K562 (cell line): Measurements from ENCODE around the gene HSD3B2.

Experiments
- ATF4 ChIP-seq: fragments of 450-650 bp; formaldehyde crosslinking; IDR thresholded peaks from 2 replicates; pipeline ENCODE4 v1.4.0; 2022; ENCODE audit warnings: mild to moderate bottlenecking, moderate library complexity
- CTCF ChIP-seq, 3 experiments: IDR thresholded peaks in 2 of 3; conservative IDR thresholded peaks in 1 of 3; 2 replicates each; pipeline ENCODE4 v1.5.1; 2011 to 2012; ENCODE audit warnings: low read length in 3 of 3, mild to moderate bottlenecking in 3 of 3, control low read depth in 2 of 3, improper control_type of control experiment in 1 of 3, inconsistent platforms in 1 of 3, low read depth in 1 of 3, mixed read lengths in 1 of 3, moderate library complexity in 1 of 3; ENCODE audit not compliant: insufficient read depth in 2 of 3
- FOXA1 ChIP-seq: fragments of 450-650 bp; IDR thresholded peaks from 2 replicates; pipeline ENCODE4 v1.6.1; 2016; ENCODE audit warnings: mild to moderate bottlenecking, borderline replicate concordance
- FOXA3 ChIP-seq, 2 experiments: fragments of 450-650 bp in 1 of 2; sonication (generic) in 1 of 2; formaldehyde crosslinking; IDR thresholded peaks in 1 of 2; conservative IDR thresholded peaks in 1 of 2; 2 replicates each; pipeline versions ENCODE4 v1.4.0 to v1.8.0; 2020 to 2022; ENCODE audit warnings: mild to moderate bottlenecking in 2 of 2, missing genetic modification reagents in 1 of 2
- GABPA ChIP-seq: fragments of 200-800 bp; sonication (Bioruptor generic); conservative IDR thresholded peaks from 2 replicates; pipeline ENCODE4 v1.6.1; 2016; ENCODE audit warnings: low read depth, missing genetic modification characterization, missing compliant biosample characterization
- KLF16 ChIP-seq: IDR thresholded peaks from 2 replicates; pipeline ENCODE4 v1.6.1; 2016; ENCODE audit warnings: antibody characterized with exemption
- MTA2 ChIP-seq: fragments of 450-650 bp; IDR thresholded peaks from 2 replicates; pipeline ENCODE4 v1.6.1; 2016; ENCODE audit warnings: low read depth
- POLR2AphosphoS5 ChIP-seq: IDR thresholded peaks from 2 replicates; pipeline ENCODE4 v1.6.1; 2011; ENCODE audit warnings: mild to moderate bottlenecking, low read depth, low read length, moderate library complexity; ENCODE audit not compliant: control insufficient read depth, insufficient read depth
- TEAD1 ChIP-seq, 2 experiments: fragments of 450-650 bp in 1 of 2; sonication (generic) in 1 of 2; formaldehyde crosslinking; IDR thresholded peaks; 2 replicates each; pipeline versions ENCODE4 v1.4.0 to v1.8.0; 2020 to 2022; ENCODE audit warnings: mild to moderate bottlenecking in 2 of 2, missing genetic modification reagents in 1 of 2

GRCh38 chr1:119385650-119386049 lies 29.3 kb upstream of the HSD3B2 start:
- TF ChIP-seq GABPA (tag), result no peak
- TF ChIP-seq TEAD1 (CRISPR knock-in tag; IDR thresholded peaks at IDR 0.05), result no peak
- no peak for TF ChIP-seq KLF16
- no peak for TF ChIP-seq POLR2AphosphoS5
- no peak for TF ChIP-seq MTA2
- TF ChIP-seq FOXA3 (CRISPR knock-in tag; conservative IDR thresholded peaks at IDR 0.05 in 1 of 2, IDR thresholded peaks at IDR 0.05 in 1 of 2), result no peak
- TF ChIP-seq CTCF (IDR thresholded peaks at IDR 0.05 in 2 of 3, conservative IDR thresholded peaks at IDR 0.05 in 1 of 3; ENCODE audit: insufficient read depth in 2 of 3, low read depth in 1 of 3, low read length in 3 of 3), result no peak
- TF ChIP-seq ATF4, result no peak
- no peak for TF ChIP-seq FOXA1
